ENCODE measurements around the gene PRSS22.

PRSS22 gene

GRCh38 chr16:2896480-2897010 is 38.6 kb upstream of the PRSS22 start:
- in situ Hi-C loops (cut with HindIII; ENCODE audit: low pct_unique_long_range_greater_than_20kb, low sequenced_read_pairs), result no loop called here
- no peak for TF ChIP-seq JUND (IDR thresholded peaks at IDR 0.05; ENCODE audit: low read depth)
- DNase-seq (ENCODE audit: low read depth in 1 of 2, low spot score in 1 of 2), result no peak

GRCh38 chr16:2895813-2896212 is 37.8 kb upstream of the PRSS22 start:
- in situ Hi-C loops (cut with HindIII; ENCODE audit: low pct_unique_long_range_greater_than_20kb, low sequenced_read_pairs), result no loop called here
- DNase-seq (ENCODE audit: low read depth in 1 of 2, low spot score in 1 of 2), result no peak
- TF ChIP-seq JUND (IDR thresholded peaks at IDR 0.05; ENCODE audit: low read depth), result no peak

GRCh38 chr16:2894231-2894630 is 36.3 kb upstream of the PRSS22 start:
- no peak for DNase-seq (ENCODE audit: low read depth in 1 of 2, low spot score in 1 of 2)
- TF ChIP-seq JUND (IDR thresholded peaks at IDR 0.05; ENCODE audit: low read depth), result no peak
- in situ Hi-C loops (cut with HindIII; ENCODE audit: low pct_unique_long_range_greater_than_20kb, low sequenced_read_pairs), result no loop called here

GRCh38 chr16:2884041-2884451 is 26.1 kb upstream of the PRSS22 start:
- no peak for TF ChIP-seq JUND (IDR thresholded peaks at IDR 0.05; ENCODE audit: low read depth)
- DNase-seq (ENCODE audit: low read depth in 1 of 2, low spot score in 1 of 2), result no peak
- in situ Hi-C loops (cut with HindIII; ENCODE audit: low pct_unique_long_range_greater_than_20kb, low sequenced_read_pairs), result no loop called here

- TF ChIP-seq JUND (IDR thresholded peaks at IDR 0.05; ENCODE audit: low read depth), result no peak
- in situ Hi-C loops (cut with HindIII; ENCODE audit: low pct_unique_long_range_greater_than_20kb, low sequenced_read_pairs), result no loop called here
- no peak for DNase-seq (ENCODE audit: low read depth in 1 of 2, low spot score in 1 of 2)
Measured at GRCh38 chr16:2883458-2883908, 25.5 kb upstream of the PRSS22 start.

GRCh38 chr16:2882650-2883457 is 24.9 kb upstream of the PRSS22 start, which contains the start of gene FLYWCH2:
Gene FLYWCH2 (plus strand): TSS chr16:2883215. CDS start chr16:2896450, 13,235 bp downstream.
- in situ Hi-C loops (cut with HindIII; ENCODE audit: low pct_unique_long_range_greater_than_20kb, low sequenced_read_pairs), result no loop called here
- peak; percentile 89 to 99 for DNase-seq (ENCODE audit: low read depth in 1 of 2, low spot score in 1 of 2)
- TF ChIP-seq JUND (IDR thresholded peaks at IDR 0.05; ENCODE audit: low read depth), result no peak

GRCh38 chr16:2881783-2882649 is 24.0 kb upstream of the PRSS22 start:
- DNase-seq (ENCODE audit: low read depth in 1 of 2, low spot score in 1 of 2), result peak in 1 of 2 experiments; percentile 62
- in situ Hi-C loops (cut with HindIII; ENCODE audit: low pct_unique_long_range_greater_than_20kb, low sequenced_read_pairs), result no loop called here
- no peak for TF ChIP-seq JUND (IDR thresholded peaks at IDR 0.05; ENCODE audit: low read depth)

GRCh38 chr16:2879854-2880508 is 22.0 kb upstream of the PRSS22 start:
- in situ Hi-C loops (cut with HindIII; ENCODE audit: low pct_unique_long_range_greater_than_20kb, low sequenced_read_pairs), result no loop called here
- no peak for TF ChIP-seq JUND (IDR thresholded peaks at IDR 0.05; ENCODE audit: low read depth)
- DNase-seq (ENCODE audit: low read depth in 1 of 2, low spot score in 1 of 2), result no peak

GRCh38 chr16:2874912-2875362 is 17.0 kb upstream of the PRSS22 start:
- TF ChIP-seq JUND (IDR thresholded peaks at IDR 0.05; ENCODE audit: low read depth), result no peak
- in situ Hi-C loops (cut with HindIII; ENCODE audit: low pct_unique_long_range_greater_than_20kb, low sequenced_read_pairs), result no loop called here
- DNase-seq (ENCODE audit: low read depth in 1 of 2, low spot score in 1 of 2), result peak in 1 of 2 experiments; percentile 87

GRCh38 chr16:2874032-2874911 is 16.3 kb upstream of the PRSS22 start:
- in situ Hi-C loops (cut with HindIII; ENCODE audit: low pct_unique_long_range_greater_than_20kb, low sequenced_read_pairs), result no loop called here
- no peak for DNase-seq (ENCODE audit: low read depth in 1 of 2, low spot score in 1 of 2)
- TF ChIP-seq JUND (IDR thresholded peaks at IDR 0.05; ENCODE audit: low read depth), result no peak

GRCh38 chr16:2871926-2872325 is 14.0 kb upstream of the PRSS22 start:
- TF ChIP-seq JUND (IDR thresholded peaks at IDR 0.05; ENCODE audit: low read depth), result no peak
- DNase-seq (ENCODE audit: low read depth in 1 of 2, low spot score in 1 of 2), result no peak
- in situ Hi-C loops (cut with HindIII; ENCODE audit: low pct_unique_long_range_greater_than_20kb, low sequenced_read_pairs), result no loop called here
